Chondrocyte (in vitro differentiated cells): ENCODE measurements around the gene RHOD. TPM values are rescaled to one million over a fixed set of nuclear protein-coding genes. Genes with fewer than 3 reads are reported as not detected.

Experiments
- DNase-seq: peaks from one replicate; pipeline ENCODE4 v3.0.0; 2021; ENCODE audit warnings: mixed read lengths, low spot score
- H3K27ac Mint-ChIP-seq: one replicate; pipeline ENCODE4 v1.8.0; 2021; ENCODE audit warnings: mild to moderate bottlenecking, moderate library complexity, mixed read lengths; ENCODE audit not compliant: unreplicated experiment
- H3K27me3 Mint-ChIP-seq: 2 replicates; pipeline ENCODE4 v1.8.0; 2021; ENCODE audit warnings: low read depth, mixed read lengths
- H3K36me3 Mint-ChIP-seq: 2 replicates; pipeline ENCODE4 v1.8.0; 2021; ENCODE audit warnings: low read depth, mixed read lengths
- H3K4me1 Mint-ChIP-seq: 2 replicates; pipeline ENCODE4 v1.8.0; 2021; ENCODE audit warnings: low read depth, mild to moderate bottlenecking, mixed read lengths
- H3K4me3 Mint-ChIP-seq: one replicate; pipeline ENCODE4 v1.8.0; 2021; ENCODE audit warnings: mild to moderate bottlenecking, moderate library complexity, mixed read lengths; ENCODE audit not compliant: unreplicated experiment
- H3K9me3 Mint-ChIP-seq: 2 replicates; pipeline ENCODE4 v1.8.0; 2021; ENCODE audit warnings: low read depth, mixed read lengths
- total RNA-seq: library from RNA; stranded (reverse); gene quantifications from 3 replicates; pipeline ENCODE4 v1.2.1, GENCODE V29; 2021
- TF ChIP-seq, protein P1 (sequence below): fragments of 200-600 bp; sonication (generic); IDR thresholded peaks from 2 replicates; pipeline ENCODE4 v1.5.0; 2021; ENCODE audit warnings: antibody characterized with exemption, mild to moderate bottlenecking, moderate library complexity

Gene RHOD
- total RNA-seq, 1 donor from 2014 or later: 26.0 TPM

DNA sequence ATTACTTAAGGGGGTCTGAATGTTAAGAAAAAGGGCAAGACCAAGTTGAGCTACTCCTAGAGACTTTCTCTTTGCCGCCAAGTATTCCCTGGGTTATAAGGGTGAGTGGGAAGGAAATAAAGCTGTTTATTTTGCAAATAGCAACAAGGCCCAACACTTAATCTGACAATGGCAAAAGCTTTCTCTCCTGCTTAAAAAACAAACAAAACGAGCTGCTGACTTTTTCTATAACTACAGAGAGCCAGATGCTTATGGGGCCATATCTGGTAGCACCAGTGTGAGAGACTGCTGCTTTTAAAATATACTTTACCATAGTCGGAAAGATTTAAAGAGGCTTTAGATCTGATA is 60.1 kb downstream of the RHOD start:
- no peaks in the 10 kb centered on the region for H3K9me3 Mint-ChIP-seq
- H3K27ac Mint-ChIP-seq: no peak overlapping the region
- H3K4me3 Mint-ChIP-seq: no peak overlapping the region
- no peaks in the 10 kb centered on the region for H3K27me3 Mint-ChIP-seq
- TF ChIP-seq, protein P1, sequence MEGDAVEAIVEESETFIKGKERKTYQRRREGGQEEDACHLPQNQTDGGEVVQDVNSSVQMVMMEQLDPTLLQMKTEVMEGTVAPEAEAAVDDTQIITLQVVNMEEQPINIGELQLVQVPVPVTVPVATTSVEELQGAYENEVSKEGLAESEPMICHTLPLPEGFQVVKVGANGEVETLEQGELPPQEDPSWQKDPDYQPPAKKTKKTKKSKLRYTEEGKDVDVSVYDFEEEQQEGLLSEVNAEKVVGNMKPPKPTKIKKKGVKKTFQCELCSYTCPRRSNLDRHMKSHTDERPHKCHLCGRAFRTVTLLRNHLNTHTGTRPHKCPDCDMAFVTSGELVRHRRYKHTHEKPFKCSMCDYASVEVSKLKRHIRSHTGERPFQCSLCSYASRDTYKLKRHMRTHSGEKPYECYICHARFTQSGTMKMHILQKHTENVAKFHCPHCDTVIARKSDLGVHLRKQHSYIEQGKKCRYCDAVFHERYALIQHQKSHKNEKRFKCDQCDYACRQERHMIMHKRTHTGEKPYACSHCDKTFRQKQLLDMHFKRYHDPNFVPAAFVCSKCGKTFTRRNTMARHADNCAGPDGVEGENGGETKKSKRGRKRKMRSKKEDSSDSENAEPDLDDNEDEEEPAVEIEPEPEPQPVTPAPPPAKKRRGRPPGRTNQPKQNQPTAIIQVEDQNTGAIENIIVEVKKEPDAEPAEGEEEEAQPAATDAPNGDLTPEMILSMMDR: no peak
- no peaks in the 10 kb centered on the region for H3K36me3 Mint-ChIP-seq
- no peak for DNase-seq
- H3K4me1 Mint-ChIP-seq: peaks cover 14% of the 10 kb centered on the region

DNA sequence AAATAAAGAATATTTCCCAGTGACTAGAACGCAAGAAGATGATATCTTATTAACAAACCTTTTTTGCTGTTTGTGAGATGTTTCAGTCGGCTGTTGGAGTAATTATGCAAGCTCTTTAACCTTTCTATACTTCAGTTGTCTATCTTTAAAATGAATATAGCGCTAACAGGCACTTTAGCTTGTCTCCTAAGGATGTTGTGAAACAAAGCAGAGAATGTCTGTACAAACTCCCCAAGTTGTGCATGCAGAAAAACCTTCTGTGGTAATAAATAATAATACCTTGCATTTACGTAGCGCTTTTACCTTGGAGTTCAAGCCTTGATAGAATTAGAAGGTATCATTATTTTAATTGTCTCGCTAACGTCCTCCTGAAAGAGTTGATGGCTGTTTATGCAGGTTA is 60.5 kb downstream of the RHOD start:
- TF ChIP-seq, protein P1: no peak
- no peak overlapping the region for H3K27ac Mint-ChIP-seq
- no peaks in the 10 kb centered on the region for H3K36me3 Mint-ChIP-seq

DNA sequence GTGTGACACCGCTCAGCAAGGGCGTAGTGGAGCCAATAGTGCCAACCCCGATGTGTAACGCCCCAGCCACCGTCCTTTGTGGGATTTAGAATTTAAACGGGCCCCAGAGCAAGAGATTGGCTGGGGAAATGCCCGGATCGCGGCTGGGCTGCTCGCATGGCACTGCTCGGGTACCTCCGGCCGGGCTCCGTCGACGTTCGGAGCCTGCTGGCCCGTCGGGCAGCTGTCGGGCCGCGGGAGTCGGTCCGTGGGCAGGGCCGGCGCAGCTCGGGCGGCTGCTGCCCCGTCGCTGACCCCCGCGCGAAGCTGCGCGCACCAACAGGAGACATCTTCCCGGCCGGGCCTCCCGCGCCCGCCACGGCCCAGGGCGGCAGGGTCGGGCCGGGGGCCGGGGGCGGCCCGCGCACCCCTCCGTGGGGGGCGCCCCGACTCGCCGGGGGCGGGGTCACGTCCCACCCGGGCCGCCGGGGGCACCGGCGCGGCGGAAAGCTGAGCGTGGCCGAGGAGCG is 61.1 kb downstream of the RHOD start:
- peak overlapping the region; percentile 41 for H3K4me3 Mint-ChIP-seq
- peak; percentile 67 for DNase-seq

More for the DNA sequence above, 60.5 kb downstream of the RHOD start:
- Mint-ChIP-seq H3K9me3 (no peaks in the 10 kb centered on the region), H3K4me1 (peaks cover 19% of the 10 kb centered on the region), H3K4me3 (peak overlapping the region; percentile 41), H3K27me3 (no peaks in the 10 kb centered on the region)
- DNase-seq: no peak

DNA sequence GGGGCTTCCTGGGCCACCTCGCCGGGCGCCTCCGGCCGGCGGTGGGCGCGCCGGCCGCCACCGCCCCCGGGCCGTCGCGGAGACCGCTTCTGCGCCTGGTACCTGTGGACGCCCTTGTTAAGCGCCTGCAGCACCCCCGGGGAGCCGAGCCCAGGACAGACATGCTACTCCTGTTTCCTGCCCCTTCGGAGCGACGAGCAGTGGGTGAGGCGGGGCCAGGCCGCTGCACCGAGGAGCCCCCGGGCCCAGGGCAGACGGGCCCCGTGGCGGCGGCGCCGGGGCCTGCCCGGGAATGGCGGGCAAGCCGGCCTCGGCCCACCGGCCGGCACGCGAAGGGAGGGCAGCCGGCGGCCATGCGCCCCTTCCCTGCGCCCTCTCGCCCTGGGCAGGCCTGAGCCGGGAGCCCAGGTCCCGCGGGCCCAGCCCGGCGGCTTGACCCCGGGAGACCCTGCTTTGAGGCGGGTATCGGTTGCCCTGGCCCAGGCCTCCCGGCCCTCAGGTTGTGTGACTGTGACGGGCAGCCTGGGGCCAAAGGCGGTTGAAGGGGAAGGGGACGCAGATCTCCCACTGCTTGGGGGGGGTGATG is 61.6 kb downstream of the RHOD start:
- Mint-ChIP-seq H3K4me1 (peaks cover 26% of the 10 kb centered on the region), H3K27ac (no peak overlapping the region), H3K9me3 (no peaks in the 10 kb centered on the region), H3K36me3 (no peaks in the 10 kb centered on the region), H3K4me3 (peak overlapping the region; percentile 44), H3K27me3 (no peaks in the 10 kb centered on the region)
- peak; percentile 80 for DNase-seq
- TF ChIP-seq, protein P1: no peak

More for the DNA sequence above, 61.1 kb downstream of the RHOD start:
- Mint-ChIP-seq H3K27ac (no peak overlapping the region), H3K27me3 (no peaks in the 10 kb centered on the region), H3K36me3 (no peaks in the 10 kb centered on the region), H3K9me3 (no peaks in the 10 kb centered on the region), H3K4me1 (peaks cover 20% of the 10 kb centered on the region)
- TF ChIP-seq, protein P1: no peak

DNA sequence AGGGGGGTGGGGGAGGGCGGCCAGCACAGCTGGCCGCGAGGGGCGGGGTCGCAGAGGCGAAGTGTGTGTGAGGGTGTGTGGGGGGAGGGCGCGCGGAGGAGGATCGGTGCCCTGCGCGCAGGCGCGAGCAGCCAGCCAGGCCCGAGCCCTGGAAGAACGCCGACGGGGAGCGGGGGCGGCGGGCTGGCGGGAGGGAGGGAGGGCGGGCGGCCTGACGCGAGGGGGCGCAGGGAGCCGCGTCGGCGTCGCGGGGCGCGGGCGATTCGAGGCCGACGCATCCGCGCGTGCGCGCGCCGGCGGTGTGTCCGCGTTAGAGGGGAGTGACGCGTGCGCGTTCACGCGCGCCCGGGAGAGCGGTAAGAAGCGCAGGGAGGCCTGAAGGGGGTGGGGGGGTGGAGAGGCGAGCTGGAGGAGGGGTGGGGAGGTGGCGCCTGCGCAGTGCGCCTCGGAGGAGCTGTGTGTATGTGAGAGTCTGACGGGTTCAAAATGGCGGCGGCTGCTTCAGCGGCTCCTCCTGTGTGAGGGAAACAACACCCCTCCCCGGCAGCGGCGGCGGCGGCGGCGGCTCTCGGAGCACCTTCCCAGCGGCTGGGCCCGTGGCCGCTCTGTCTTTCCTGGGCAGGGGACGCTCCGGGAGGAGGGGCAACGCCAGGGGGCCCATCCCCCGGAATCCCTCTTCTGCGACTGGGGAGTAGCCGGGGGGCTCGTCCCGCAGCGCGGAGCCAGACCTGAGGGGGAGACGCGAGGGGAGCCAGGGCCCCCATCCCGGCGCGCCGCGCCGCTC is 62.3 kb downstream of the RHOD start, which contains the start of gene KDM2A:
Gene KDM2A, plus strand, starts transcription at position 463 of the 784 bp plus-strand sequence. CDS start 2,054 bp downstream, outside the sequence.
- H3K27me3 Mint-ChIP-seq: no peaks in the 10 kb centered on the region
- peaks cover 32% of the 10 kb centered on the region for H3K4me1 Mint-ChIP-seq
- H3K36me3 Mint-ChIP-seq: no peaks in the 10 kb centered on the region
- DNase-seq: peak; percentile 99
- H3K9me3 Mint-ChIP-seq: no peaks in the 10 kb centered on the region
- peak within 1 kb of the TSS; percentile 96 for H3K4me3 Mint-ChIP-seq
- TF ChIP-seq, protein P1: peak; percentile 70
- peak within 1 kb of the TSS; percentile 97 for H3K27ac Mint-ChIP-seq
